ENCODE measurements around the gene ADSS1.
"Not testable (repeated sequence)": the region's sequence is repeated elsewhere in the genome, so short reads cannot be mapped to it uniquely, and the experiment has no call there.

The ADSS1 gene

DNA sequence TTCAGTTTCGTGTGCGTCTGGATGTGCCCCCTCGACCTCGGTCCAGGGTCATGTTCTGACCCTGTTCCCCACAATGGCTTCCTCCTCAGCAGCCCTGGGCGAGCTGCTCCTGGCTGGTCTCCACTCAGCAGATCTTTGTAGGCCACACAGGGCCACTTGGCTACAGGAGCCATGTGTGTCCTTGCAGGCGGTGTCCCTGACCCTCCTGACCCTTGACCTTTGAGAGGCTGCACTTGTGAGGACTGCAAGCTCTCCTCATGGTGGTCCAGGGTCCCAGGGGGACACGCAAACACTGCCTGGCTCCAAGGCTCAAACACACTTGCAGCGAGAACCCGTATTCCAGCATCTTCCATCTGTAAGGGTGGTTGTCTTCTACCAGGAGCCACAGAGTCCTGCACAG is 21.4 kb downstream of the ADSS1 start:
- ChIA-PET POLR2A (no interaction called here), CTCF (interaction anchor here (1.6 kb wide), 1 partner anchor 9 kb away, joined by 3 read pairs; no protein-coding TSS in a partner anchor)
- DNase-seq (ENCODE audit: low read depth, low spot score): no peak
- no peak overlapping the region for H3K4me3 ChIP-seq (ENCODE audit: low read depth, low read length)
- TF ChIP-seq, protein P1, sequence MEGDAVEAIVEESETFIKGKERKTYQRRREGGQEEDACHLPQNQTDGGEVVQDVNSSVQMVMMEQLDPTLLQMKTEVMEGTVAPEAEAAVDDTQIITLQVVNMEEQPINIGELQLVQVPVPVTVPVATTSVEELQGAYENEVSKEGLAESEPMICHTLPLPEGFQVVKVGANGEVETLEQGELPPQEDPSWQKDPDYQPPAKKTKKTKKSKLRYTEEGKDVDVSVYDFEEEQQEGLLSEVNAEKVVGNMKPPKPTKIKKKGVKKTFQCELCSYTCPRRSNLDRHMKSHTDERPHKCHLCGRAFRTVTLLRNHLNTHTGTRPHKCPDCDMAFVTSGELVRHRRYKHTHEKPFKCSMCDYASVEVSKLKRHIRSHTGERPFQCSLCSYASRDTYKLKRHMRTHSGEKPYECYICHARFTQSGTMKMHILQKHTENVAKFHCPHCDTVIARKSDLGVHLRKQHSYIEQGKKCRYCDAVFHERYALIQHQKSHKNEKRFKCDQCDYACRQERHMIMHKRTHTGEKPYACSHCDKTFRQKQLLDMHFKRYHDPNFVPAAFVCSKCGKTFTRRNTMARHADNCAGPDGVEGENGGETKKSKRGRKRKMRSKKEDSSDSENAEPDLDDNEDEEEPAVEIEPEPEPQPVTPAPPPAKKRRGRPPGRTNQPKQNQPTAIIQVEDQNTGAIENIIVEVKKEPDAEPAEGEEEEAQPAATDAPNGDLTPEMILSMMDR (IDR thresholded peaks at IDR 0.05; ENCODE audit: insufficient read depth, low read length, missing control alignments): no peak

DNA sequence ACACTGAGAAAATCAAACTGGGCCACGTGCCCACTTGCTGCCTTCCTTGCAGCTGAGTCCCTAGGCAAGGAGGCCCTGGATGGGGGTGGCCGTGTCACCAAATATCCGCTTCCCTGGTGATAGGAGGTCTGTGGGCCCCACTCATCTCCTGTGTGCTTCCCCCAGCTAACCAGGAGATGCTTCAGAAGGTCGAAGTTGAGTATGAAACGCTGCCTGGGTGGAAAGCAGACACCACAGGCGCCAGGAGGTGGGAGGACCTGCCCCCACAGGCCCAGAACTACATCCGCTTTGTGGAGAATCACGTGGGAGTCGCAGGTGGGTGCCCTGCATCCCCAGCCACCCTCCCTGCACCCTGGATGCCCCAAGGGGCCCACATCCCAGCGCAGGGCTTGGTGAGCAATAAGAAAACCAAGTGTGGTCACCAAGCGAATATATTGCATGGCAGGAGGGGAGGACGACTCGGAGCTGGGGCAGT is 22.1 kb downstream of the ADSS1 start:
- POLR2A ChIA-PET: no interaction called here

DNA sequence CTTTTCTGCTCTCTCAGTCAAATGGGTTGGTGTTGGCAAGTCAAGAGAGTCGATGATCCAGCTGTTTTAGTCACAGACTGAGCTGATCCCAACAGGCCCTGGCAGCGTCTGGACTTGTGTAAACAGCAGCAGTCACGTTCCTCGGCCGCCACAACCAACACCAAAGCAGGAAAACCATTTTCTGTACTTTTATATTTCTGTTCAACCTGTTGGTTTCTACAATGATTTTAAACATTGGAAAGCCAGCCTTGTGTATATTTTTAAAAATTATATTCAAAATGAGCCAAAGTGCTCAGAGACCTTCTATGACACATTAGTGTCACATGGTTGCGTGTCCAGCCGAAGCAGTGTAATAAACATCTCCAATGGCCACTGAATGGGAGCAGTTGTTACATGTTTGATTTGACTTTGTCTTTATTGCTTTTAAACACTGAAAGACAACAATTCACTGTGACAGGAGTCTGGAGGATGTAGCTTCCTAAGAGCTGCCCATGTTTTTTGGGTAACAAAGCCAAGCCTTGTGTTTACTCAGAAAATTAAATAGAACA is 23.0 kb downstream of the ADSS1 start:
- POLR2A ChIA-PET: no interaction called here
- TF ChIP-seq, protein P1 (IDR thresholded peaks at IDR 0.05; ENCODE audit: insufficient read depth, low read length, missing control alignments): no peak
- no peak for DNase-seq (ENCODE audit: low read depth, low spot score)
- no peak overlapping the region for H3K4me3 ChIP-seq (ENCODE audit: low read depth, low read length)
- CTCF ChIA-PET: interaction anchor here (0.8 to 2.3 kb wide), 2 partner anchors 10 to 79 kb away, joined by 3 to 5 read pairs; no protein-coding TSS in a partner anchor

More for the DNA sequence above, 22.1 kb downstream of the ADSS1 start:
- TF ChIP-seq, protein P1 (IDR thresholded peaks at IDR 0.05; ENCODE audit: insufficient read depth, low read length, missing control alignments): no peak
- H3K4me3 ChIP-seq (ENCODE audit: low read depth, low read length): no peak overlapping the region
- no peak for DNase-seq (ENCODE audit: low read depth, low spot score)
- CTCF ChIA-PET: interaction anchor here (1.6 kb wide), 1 partner anchor 10 kb away, joined by 3 read pairs; no protein-coding TSS in a partner anchor

DNA sequence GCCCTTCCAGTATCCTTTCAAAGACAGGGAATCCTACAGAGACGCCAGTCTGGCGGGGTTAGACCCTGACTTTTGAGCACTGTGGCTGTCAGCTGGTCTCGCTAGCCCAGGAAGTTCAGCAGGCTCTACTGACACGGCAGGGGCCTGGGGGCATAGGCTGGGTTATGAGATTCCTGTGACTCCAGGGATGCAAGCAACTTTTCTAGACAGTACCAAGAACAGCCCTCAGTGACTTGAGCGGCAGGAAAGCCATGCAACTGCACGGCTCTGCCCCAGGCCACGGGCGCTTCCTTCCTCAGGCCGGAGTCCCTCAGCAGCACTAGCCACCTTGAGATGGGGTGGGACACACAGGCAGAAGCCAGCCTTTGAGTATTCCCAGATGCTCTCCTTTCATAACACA is 23.8 kb downstream of the ADSS1 start:
- TF ChIP-seq, protein P1 (IDR thresholded peaks at IDR 0.05; ENCODE audit: insufficient read depth, low read length, missing control alignments): no peak
- CTCF ChIA-PET: interaction anchor here (1.0 to 3.2 kb wide), 3 partner anchors 11 to 79 kb away, joined by 5 to 16 read pairs (median 5); no protein-coding TSS in a partner anchor
- DNase-seq (ENCODE audit: low read depth, low spot score): no peak
- H3K4me3 ChIP-seq (ENCODE audit: low read depth, low read length): no peak overlapping the region
- POLR2A ChIA-PET: no interaction called here

DNA sequence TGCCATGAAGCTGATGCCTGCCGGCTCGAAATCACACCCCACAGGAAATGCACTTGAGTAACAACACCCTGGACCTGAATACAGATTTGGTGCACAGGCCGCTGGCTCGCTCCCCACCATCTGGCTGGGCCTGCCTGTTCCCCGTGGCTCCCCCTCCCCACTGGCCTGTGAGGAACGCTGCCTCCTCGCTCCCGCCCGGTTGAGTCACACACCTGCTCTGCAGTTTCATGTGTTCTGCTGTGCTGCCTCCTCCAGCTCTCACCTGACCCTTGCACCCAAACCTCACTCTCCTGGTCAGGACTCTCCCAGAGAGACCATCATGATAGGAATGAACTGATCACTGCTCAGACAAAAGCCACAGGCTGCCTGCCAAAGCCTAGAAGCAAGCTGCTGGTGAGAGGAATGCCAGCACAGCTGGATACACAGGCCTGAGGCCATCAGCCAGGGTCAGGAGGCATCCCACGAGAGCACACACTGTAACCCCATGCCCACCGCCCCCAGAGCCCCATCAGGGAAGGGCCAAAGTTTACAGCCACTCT is 25.2 kb downstream of the ADSS1 start:
- H3K4me3 ChIP-seq (ENCODE audit: low read depth, low read length): no peak overlapping the region
- TF ChIP-seq, protein P1 (IDR thresholded peaks at IDR 0.05; ENCODE audit: insufficient read depth, low read length, missing control alignments): no peak
- ChIA-PET POLR2A (no interaction called here), CTCF (interaction anchor here (1.0 to 3.2 kb wide), 5 partner anchors 12 to 78 kb away, joined by 3 to 16 read pairs (median 5); no protein-coding TSS in a partner anchor)
- DNase-seq (ENCODE audit: low read depth, low spot score): no peak

DNA sequence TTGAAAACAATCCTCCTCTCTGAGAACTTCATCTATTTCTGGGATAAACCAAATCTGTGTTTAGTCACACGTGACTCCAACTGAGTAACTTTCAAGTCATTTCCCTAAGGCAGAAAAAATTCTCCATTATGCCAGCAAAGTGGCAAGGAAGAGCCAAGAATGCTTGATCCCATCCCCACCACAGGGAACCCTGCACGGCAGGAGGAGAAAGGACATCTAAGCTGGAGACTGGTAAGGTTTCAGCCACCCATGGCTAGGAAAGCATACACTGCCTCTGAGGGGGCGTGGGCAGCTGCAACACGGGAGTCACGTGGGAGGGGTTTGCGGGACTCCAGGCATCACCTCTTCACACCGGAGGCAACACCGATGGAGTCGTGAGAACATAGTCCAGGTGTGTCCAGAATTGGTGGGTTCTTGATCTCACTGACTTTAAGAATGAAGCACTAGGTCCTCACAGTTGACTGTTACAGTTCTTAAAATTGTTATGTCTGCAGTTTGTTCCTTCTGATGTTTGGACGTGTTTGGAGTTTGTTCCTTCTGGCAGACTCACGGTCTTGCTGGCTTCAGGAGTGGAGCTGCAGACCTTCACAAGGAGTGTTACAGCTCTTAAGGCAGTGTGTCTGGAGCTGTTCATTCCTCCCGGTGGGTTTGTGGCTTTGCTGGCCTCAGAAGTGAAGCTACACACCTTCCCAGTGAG is 26.2 kb downstream of the ADSS1 start:
- ChIA-PET POLR2A (no interaction called here), CTCF (interaction anchor here (1.0 to 3.2 kb wide), 7 partner anchors 16 to 296 kb away, joined by 3 to 16 read pairs (median 4); no protein-coding TSS in a partner anchor)
- no peak overlapping the region for H3K4me3 ChIP-seq (ENCODE audit: low read depth, low read length)
- no peak for DNase-seq (ENCODE audit: low read depth, low spot score)
- TF ChIP-seq, protein P1 (IDR thresholded peaks at IDR 0.05; ENCODE audit: insufficient read depth, low read length, missing control alignments): no peak

DNA sequence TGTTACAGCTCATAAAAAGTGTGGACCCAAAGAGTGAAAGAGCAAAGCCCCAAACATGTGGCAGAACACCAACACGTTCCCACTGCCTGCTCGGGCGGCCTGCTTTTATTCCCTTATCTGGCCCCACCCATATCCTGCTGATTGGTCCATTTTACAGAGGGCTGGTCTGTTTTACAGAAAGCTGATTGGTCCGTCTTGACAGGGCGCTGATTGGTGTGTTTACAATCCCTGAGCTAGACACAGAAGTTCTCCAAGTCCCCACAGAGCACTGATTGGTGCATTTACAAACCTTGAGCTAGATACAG is 26.7 kb downstream of the ADSS1 start:
- H3K4me3 ChIP-seq (ENCODE audit: low read depth, low read length); DNase-seq (ENCODE audit: low read depth, low spot score); POLR2A ChIA-PET: not testable (repeated sequence)
- CTCF ChIA-PET: interaction anchor here (1.0 to 3.2 kb wide), 7 partner anchors 16 to 295 kb away, joined by 3 to 16 read pairs (median 4); no protein-coding TSS in a partner anchor
